ENCODE data around the gene FBXO24. TPM values are rescaled to one million over a fixed set of nuclear protein-coding genes. Genes with fewer than 3 reads are reported as not detected.

Gene FBXO24
- total and polyA plus RNA-seq, 9 of the 15 experiments (the other 6 are each of a cell fraction or from before 2014, with no cell fraction given), result 0.17 to 0.95 (median 0.50) TPM

- TF ChIP-seq SMC3 (conservative IDR thresholded peaks at IDR 0.05; ENCODE audit: insufficient read depth, low read depth, low read length) (peak; percentile 47; the same call in 1 of the 2 replicates), RCOR1 (IDR thresholded peaks at IDR 0.05; ENCODE audit: borderline replicate concordance in 1 of 2, low read depth in 2 of 2, low read length in 2 of 2) (0 out of 4 replicates have a peak, but pooled peaks of 1 of the 2 experiments have one; percentile 16), SREBF1 (IDR thresholded peaks at IDR 0.05; ENCODE audit: borderline replicate concordance, low read depth, low read length) (no peak), HLTF (IDR thresholded peaks at IDR 0.05) (no peak), PYGO2 (tag; IDR thresholded peaks at IDR 0.05) (no peak), POLR2G (IDR thresholded peaks at IDR 0.05; ENCODE audit: low read depth, low read length) (no peak), ZNF197 (CRISPR knock-in tag; IDR thresholded peaks at IDR 0.05; ENCODE audit: low read depth) (no peak), FOXP1 (CRISPR knock-in tag; IDR thresholded peaks at IDR 0.05) (no peak), RUNX1 (IDR thresholded peaks at IDR 0.05; ENCODE audit: low read depth) (no peak), SRSF7 (optimal IDR thresholded peaks at IDR 0.05; ENCODE audit: low read depth, low read length) (no peak), SMAD2 (IDR thresholded peaks at IDR 0.05; ENCODE audit: low read depth, low read length) (no peak), SNIP1 (IDR thresholded peaks at IDR 0.05; ENCODE audit: low read depth) (no peak), CLOCK (CRISPR knock-in tag; IDR thresholded peaks at IDR 0.05; ENCODE audit: borderline replicate concordance) (no peak), ZBED1 (IDR thresholded peaks at IDR 0.05) (no peak), CTCF (IDR thresholded peaks at IDR 0.05 in 2 of 3, conservative IDR thresholded peaks at IDR 0.05 in 1 of 3; ENCODE audit: insufficient read depth in 2 of 3, low read depth in 1 of 3, low read length in 3 of 3) (peak; percentile 67 to 78 (median 68)), ZKSCAN3 (CRISPR knock-in tag; IDR thresholded peaks at IDR 0.05) (no peak), FOXO4 (CRISPR knock-in tag; IDR thresholded peaks at IDR 0.05) (no peak), DEAF1 (CRISPR knock-in tag; IDR thresholded peaks at IDR 0.05) (0 out of 2 replicates have a peak, but pooled peaks have one; percentile 17)
These were observed 2.3 kb downstream of the FBXO24 start (continued) for GRCh38 chr7:100588438-100588837.
